NCI-H2107 treated with DMSO at 0.1 percent for 48 hours (cell line): Measurements from ENCODE around the gene GTSE1.
A peak's percentile ranks its signal among the peaks of the same experiment; 100 is the strongest.

Experiments used
- DNase-seq: peaks from one replicate; lab custom pipeline; 2025; ENCODE audit not compliant: unreplicated experiment; lab: John Stamatoyannopoulos, UW

GTSE1 gene

DNA sequence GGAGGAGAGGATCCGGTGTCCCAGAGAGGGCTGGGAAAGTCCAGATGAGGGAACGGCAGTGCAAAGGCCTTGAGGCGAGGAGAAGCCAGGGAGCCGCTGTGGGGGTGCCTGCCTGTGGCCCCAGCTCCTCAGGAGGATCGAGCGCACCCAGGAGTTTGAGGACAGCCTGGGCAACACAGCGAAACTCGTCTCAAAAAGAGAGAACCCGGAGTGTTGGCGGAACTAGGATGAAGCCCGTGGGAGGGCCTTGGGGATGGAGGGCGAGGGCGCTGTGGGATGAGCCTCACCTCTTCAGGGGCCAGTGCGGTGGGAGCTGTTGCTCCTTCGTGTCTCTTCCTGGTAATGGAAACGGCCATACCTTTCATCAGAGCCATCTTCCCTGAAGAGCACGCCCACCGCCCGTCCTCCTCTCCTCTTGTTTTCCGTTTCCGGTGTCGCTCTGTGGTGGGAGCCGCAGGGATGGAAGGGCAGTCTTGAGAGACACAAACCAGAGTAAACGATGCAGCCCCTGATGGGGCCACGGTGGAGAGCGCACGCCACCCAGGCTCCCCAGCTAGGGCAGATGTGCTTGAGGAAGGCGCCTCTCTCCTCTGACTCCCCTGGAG is 54.6 kb downstream of the GTSE1 start:
- no peak for DNase-seq

DNA sequence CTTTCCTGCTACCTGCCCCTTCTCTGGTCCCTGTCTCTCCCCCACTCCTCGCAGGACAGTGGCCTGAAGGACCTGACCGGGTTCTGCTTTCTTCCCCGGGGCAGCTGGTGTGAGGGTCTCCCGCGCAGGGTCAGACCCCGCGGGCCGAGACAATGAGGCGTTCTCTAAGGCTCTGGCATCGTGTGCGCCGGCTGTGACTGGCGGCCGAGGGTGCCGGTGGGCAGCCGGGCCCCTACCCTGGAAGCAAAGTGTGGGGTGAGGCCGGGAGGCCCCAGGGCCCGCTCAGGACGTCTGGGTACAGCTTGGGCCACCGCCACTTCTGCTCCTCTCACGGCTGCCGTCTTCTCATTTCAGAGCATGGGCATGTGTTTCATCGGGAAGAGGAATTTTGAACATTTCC is 55.1 kb downstream of the GTSE1 start:
- DNase-seq: no peak

DNA sequence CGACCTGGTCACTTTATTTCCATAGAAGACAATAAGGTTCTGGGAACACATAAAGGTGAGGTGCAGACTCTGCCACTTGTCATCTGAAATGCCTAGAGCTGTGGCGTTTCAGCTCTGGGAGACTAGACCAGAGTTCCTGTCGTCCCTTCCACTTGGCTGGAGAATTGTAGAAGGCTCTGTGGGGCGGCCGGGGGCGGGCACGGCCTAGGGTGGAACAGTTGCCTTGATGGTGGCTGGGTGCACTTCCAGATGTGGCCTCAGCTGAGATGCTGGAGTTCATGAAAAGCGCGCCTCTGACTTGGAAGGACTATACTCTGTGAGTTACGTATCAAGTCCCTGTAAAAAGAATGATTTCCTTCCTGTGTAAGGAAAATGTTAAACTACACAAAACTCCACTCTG is 55.6 kb downstream of the GTSE1 start:
- DNase-seq: no peak

DNA sequence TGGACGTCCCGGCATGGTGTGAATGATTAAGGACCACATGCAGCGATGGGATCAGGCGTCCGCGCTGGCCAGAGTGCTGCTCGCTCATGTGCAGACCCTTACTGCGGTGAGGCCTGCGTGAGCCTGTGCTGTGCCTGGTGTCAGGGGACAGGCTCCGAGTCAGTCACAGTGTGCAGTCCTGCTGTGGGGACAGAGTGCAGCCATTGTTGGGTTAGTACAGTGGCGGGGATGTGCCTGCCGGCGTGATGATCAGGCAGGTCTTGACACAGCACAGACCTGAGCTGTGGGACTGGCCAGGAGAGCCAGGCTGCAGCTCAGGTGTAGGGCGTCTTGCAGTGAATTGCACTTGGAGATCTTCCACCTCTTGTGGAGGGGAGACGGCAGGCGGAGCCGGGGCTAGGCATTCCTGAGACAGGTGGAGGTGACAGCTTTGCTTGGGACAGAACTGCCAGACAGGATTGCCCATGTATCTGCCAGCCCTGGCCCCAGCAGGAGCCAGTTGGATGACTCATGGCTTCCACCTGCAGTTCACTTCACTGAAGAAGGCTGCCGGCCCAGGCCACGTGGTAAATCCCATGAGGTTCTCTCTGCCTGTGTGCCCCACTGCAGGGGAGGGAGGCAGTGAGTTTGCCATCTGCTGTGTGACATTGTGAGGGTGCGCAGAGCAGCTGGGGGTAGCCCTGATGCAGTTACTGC is 56.2 kb downstream of the GTSE1 start:
- DNase-seq: peak; percentile 66

DNA sequence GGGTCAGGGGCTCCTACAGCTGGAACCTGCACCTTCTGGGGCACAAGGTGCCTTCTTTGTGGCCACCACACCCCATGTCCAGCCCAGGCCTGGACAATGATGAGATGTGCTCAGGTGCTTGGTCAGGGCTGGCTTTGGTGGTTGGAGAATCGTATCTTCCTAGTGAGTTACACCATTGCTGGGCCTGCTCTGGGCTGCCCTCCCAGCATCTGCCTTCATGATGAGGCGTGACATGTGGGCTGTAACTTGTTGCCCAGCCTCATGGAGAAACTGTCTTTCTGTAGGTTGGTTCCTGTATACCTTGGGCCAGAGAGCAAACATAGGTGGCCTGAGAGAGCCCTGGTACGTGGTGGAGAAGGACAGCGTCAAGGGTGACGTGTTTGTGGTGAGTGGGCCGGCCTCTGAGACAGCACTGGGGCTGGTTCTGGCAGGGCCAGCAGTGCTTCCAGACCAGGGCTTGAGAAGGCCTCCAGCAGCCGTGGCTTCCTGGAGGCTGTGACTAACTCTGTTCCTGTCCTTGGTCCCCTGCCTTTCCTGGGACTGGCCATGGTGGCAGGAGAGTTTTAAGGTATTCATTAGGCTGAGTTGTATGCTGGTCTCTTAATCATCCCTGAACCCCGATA is 56.9 kb downstream of the GTSE1 start:
- DNase-seq: no peak

DNA sequence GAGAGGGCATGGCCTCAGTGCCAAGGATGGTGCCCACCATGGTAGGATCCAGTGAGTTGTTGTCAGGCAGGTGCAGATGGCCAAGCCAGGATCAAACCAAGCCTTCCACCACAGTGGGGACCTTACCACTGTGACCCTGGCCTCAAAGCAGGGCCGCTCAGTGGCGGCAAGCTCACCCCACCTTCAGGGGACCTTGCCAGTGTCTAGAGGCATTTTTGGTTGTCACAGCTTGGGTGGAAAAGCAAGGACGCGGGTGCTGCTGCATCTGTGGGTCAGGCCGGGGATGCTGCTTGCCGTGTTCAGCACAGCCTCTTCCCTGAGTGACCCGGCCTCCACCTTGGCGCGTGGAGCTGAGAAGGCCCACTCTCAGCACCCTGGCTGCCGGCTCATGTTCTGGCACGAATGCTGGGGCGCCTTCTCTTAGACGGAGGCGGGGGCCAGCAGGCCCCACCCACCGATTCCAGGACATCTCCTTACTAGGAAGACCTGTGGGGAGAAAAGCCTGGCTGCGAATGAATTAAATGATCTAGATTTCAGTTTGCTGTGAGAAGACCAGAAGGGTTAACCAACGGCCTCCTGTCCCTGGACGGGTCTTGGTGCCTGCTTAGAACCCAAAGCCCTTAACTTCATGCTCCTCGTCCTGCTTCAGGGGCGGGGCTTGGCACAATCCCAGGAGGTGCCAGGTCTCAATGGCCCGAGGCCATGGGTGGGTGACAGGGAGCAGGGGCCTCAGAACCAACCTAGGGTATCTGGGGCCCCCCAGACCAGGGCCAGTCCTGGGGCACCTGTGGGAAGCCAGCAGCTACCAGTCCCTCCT is 57.7 kb downstream of the GTSE1 start:
- no peak for DNase-seq

DNA sequence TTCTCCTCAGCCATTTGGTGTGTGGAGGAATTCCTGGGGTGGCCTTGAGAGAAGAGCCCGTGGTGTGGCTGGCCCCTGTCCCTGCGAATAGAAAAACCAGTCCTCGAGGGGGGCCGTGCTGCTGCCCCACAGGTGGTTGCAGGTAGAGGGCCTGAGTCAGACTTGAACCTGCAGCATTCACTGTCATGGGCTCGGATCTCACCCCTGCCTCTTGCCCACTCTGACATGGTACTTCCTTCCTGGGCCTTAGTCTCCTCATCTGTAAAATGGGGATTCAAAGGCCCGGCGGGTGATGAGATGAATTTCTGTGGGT is 58.3 kb downstream of the GTSE1 start:
- no peak for DNase-seq

DNA sequence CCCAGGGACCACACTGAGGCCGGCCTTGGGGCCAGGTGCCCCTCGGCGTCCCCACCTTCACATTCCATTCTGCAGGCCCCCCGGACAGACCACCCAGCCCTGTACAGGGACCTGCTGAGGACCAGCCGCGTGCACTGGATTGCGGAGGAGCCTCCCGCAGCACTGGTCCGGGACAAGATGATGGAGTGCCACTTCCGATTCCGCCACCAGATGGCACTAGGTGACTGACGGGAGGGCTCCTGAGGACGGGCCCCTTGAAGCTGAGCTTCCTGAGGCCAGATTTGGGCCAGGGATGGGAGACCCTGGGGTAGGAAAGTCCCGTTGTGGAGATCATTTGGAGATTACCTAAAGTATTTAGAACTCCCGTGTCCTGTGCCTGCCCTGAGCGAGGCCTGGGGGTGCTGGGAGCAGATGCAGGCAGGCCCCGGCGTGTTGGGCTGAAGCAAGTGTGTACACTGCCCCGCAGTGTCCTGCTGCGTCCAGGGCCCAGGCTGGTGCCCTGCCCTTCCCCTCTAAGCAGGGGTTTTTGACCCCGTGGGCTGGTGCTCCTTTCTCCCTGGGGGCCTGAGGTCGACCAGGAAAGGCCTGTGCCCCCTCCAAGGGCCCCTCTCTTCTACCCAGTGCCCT is 58.8 kb downstream of the GTSE1 start:
- no peak for DNase-seq

DNA sequence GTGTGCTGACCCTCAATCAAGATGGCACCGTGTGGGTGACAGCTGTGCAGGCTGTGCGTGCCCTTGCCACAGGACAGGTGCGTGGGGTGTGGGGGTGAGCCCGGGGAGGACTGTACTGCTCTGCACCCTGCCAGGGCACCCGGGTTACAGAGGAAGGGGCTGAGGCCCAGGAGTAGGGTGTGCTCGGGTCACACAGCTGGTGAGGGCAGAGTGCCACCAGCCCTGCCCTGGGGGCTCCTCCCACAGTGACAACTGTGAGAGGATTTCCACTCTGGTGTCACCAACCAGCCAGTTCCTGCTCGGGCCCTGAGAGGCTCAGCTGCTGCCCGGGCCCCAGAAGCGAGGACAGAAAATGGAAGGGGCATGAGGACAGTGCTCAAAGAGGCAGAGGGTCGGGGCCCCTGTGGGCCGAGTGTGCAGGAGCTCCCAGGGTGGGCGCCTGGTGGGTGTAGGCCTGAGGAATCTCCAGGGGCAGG is 59.4 kb downstream of the GTSE1 start:
- no peak for DNase-seq

DNA sequence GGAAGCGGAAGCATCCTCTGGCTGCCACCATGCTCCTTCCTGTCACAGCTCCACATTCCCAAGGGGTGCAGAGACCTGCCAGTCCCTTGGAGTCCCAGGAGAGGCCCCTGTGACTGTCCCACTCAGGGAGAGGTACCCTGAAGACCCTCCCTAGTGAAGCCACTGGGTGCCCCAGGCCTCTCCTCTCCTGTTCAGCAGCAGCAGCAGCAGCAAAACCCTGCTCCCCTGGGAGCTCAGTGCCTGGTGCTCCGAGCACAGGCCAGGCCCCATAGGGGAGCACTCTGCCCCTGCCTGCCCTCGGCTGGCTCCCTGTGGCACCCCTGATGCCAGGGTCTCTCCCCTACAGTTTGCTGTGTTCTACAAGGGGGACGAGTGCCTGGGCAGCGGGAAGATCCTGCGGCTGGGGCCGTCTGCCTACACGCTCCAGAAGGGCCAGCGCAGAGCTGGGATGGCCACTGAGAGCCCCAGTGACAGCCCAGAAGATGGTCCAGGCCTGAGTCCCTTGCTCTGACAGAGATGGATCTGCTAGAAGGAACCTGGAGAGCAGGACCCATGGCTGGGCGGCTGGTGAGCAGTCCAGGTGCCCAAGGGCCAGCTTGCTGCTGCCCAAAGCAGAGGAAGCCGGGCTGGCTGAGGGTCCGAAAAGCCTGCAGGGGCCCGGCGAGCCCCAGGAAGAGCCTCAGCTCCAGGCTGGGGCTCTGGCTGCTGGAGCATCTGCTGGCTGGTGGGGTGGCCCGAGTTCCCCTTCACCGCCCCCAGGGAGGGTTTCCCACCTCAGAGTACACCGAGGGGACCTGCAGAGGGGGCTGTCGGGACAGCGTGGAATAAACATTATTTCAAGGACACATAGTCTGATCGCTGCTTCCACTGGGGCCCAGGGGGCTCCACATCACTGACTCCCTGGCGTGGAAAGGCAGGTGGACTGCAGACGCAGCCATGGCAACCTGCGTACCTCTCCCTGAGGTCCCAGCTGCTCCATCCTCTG is 60.1 kb downstream of the GTSE1 start:
- no peak for DNase-seq

DNA sequence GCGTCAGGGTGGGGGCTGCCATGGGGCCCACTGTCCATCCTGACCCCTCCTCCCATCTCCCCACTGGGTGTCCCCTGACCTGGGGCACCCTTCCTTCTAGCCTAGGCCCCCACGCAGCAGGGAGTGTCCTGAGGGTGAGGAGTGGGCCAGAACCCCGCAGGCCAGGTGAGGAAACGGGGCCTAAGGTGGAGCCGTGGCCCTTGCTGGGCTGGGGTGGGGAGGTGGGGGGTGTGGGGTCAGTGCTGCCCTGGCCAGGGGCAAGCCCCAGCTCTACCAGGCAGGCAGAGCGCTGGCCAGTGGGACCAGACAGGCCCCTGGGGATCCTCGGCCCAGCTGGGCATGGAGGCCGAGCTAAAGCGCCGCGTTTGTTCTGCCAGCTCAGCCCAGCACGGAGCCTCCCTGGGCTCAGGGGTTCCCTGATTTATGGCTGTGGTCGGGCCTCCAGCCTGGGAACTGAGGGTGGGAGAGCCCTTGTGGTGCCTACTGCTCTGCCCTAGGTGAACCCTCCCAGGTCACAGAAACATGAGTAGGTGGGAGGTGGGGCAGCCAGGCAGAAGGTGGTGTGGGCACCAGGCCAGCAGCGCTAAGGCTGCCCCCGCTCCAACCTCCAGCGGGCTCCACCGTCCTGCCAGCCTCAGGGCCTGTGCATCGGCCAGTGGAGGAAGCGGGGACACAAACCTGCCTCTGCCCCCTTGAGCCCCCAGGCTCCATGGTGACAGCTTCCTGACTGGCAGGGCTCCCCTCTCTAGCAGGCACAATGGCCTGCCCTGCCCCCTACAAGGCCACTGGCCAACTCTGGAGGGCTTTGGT is 61.2 kb downstream of the GTSE1 start:
- DNase-seq: no peak

DNA sequence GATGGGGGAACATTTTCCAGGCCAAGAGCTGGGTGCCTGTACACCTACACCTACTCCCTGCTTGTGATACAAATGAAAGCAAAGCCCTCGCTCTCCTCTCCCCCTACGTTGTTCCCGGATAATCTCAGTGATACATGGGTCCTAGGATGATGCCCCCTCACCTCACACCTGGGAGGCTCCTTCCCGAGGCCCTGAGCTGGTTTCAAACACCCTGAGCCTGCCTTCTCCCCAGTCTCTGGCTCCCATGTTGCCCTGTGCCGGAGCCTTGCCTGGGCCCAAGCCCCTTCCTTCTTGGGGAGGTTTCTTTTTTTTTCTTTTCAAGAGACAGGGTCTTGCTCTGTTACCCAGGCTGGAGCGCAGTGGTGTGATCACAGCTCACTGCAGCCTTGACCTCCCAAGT is 62.1 kb downstream of the GTSE1 start:
- no peak for DNase-seq

DNA sequence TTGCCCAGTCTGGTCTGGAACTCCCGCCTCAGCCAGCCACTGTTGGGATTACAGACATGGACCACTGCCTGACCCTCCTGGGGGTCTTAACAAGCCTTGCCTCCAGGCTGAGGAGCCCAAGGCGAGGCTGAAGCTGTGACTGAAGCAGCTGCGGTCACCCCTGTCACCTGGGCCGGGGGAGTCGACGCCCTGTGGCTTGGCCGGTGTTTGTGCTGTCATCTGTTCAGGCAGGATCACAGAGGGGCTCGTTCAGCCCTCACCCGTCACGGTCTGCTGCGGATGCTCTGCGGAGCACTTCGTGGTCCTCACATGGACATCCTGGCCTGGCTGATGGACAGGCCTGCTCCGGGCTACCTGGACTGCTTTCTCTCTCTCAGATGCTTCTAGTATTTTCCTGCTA is 62.7 kb downstream of the GTSE1 start:
- no peak for DNase-seq

DNA sequence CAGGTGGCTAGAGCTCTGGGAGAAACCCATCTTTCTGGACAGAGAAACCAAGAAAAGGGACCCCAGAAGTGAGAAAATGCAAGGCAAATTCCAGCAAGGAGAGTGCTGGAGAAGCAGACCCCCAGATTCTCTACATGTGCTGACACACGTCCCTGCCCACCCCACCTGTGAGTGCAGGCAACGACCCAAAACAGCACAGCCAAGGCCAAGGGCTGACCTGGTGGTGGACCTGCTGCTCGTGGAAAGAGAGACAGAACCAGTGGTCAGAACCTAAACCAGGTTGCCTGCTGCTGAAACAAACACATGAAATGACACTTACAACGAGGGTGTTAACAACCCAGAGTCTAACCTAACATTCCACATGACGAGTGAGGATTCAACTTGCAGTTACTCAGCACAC is 63.4 kb downstream of the GTSE1 start:
- no peak for DNase-seq

DNA sequence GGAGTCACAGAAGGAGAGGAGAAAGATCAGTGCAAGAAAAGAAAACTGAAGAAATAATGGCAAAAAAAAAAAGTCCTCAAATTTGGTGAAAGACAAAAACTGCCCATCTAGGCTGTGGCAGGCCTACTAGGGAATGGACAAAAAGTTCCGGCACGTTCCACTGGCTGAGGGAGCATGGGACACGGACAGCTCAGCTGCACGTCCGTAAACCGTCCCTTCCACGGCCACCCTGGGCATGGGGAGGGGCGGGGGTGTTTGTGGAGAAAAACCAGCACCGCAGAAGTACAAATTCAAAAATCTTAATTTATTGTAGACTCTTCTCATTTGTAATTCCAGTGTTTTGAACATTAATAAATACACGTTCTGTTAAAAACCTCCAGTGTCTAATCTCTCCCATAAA is 64.2 kb downstream of the GTSE1 start:
- DNase-seq: no peak

DNA sequence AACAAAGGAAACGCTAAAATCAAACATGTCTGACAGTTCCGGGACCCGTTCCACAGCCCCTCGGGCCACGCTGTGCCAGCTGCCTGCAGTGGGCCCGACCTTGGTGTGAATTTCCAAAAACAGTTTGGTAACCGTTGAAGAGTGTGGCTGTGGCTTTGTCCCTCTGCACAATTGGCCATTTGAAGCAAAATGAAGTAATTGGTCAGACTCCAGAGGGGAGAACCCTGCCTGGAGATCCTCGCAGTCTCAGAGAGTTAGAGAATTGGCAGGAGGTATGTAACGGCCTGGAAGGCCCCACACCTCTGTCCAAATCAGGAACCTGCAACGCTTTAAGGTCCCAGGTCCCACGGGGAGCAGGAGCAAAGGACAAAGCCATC is 65.1 kb downstream of the GTSE1 start:
- DNase-seq: no peak

DNA sequence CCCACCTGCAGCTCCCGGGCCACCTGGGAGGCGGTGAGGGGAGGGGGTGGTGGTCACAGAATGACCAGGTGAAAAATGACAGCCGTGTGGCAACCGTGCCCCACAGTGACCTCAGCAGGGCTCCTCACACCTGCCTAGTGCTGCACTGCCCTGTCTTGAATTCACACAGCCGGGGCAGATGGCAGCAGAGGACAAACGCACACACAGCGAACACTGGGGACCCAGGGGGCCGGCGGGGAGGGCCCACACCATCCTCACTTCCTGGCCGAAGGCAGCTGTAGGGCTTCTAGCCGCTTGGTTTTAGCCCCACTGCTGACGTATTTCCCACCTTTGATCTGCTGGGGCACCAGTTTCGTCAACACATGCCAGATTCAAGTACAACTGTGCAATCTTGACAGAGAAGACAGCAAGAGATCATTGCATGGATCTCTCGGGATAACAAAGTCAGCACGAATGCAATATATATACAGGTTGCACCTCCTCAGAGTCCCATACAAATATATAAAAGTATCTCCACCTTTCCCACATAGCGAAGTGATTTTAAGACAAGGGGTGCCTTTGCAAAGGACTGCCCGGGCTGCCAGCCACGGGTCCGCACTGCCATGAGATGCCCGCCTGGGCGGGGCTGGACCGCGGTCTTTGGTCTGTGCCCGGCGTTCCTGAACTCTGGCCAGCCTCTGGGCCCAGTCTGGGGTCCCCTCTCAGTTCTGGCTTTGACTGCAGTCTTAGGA is 65.7 kb downstream of the GTSE1 start:
- no peak for DNase-seq

DNA sequence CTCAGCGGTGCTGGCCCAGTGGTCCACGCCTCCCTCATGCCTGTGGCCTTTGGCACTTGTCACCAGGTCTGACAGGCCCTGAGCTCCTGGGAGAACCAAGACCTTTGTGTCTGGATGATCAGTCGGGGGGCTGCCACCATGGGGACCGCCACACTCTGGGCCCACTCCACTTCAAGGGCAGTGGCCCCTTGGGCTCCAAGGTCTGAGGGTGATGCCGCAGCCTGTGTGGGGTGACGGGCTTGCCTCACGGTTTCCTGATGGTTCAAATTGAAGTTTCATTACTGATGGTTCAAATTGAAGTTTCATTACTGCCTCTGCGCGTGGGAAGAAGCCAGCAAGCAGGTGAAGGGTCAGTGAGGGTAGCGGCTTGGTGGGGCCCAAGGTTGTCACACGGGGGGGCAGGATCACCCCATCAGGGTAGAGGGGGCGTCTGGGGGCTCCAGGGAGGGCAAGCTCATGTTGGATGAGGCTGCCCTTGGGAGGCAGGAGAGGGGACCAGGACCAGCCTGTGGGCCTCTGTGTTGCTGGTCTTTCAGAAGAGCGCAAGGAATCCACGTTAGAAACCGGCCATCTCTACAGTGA is 66.4 kb downstream of the GTSE1 start:
- DNase-seq: no peak
